ENCODE measurements around the gene RIPOR3.
"Not testable (repeated sequence)": the region's sequence is repeated elsewhere in the genome, so short reads cannot be mapped to it uniquely, and the experiment has no call there.

Gene RIPOR3

DNA sequence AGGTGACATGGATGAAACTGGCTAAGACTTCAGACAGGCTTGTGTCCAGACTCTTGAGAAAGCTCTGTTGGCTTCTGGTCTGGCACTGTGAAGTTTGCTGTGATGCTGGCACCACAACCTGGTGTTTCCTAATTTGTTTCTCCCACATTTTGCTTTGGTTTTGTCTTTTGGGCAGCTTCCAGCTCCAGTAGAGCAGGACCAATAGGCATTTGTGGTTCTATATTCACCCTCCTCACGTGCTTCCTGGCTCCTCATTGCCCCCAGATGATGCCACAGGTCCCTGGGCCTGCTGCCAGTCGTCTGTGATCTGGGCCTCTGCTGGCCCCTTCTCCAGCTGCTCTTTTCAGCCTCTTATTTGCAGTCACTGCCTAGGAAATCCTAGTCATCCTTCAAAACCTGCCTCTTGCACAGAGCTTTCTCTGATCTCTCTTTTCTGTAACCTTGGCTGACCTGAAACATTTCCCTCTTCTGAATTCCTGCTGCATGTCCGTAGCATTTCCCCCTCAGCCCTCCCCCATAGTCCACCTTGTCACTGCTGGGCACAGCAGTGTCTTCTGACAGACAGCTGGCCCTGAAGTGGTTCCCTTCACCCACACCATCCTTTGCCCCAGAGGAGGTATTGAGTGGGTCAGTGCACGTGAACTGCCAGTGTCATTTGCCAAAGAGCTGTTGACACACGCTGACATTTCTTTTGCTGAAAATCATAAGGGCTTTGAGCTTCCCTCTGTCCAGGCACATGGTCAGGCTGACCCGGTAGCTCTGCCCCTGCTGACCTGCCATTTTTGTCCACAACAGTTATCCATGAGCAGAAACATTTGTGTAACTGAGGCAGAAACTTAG is 118.2 kb downstream of the RIPOR3 start:
- DNase-seq (ENCODE audit: low read depth) = no peak

DNA sequence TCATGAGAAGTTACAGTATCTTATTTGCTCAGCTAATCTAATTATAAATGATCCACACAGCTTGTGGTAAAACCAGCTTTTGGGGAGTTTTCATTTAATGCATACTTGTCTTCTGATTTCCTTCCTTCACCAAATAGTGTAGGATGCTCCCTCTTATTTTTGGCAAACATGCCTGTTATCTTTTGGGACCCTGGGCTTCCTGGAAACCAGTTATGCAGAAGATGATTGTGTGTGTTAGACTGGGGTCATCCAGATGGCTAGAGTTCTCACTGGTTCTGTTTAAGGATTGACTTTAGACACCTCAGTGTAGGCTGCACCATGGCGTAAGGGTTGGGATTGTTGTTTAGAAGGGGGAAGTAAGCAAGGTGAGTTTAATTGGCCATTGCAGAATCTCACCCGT is 119.9 kb downstream of the RIPOR3 start:
- no peak for DNase-seq (ENCODE audit: low read depth)

DNA sequence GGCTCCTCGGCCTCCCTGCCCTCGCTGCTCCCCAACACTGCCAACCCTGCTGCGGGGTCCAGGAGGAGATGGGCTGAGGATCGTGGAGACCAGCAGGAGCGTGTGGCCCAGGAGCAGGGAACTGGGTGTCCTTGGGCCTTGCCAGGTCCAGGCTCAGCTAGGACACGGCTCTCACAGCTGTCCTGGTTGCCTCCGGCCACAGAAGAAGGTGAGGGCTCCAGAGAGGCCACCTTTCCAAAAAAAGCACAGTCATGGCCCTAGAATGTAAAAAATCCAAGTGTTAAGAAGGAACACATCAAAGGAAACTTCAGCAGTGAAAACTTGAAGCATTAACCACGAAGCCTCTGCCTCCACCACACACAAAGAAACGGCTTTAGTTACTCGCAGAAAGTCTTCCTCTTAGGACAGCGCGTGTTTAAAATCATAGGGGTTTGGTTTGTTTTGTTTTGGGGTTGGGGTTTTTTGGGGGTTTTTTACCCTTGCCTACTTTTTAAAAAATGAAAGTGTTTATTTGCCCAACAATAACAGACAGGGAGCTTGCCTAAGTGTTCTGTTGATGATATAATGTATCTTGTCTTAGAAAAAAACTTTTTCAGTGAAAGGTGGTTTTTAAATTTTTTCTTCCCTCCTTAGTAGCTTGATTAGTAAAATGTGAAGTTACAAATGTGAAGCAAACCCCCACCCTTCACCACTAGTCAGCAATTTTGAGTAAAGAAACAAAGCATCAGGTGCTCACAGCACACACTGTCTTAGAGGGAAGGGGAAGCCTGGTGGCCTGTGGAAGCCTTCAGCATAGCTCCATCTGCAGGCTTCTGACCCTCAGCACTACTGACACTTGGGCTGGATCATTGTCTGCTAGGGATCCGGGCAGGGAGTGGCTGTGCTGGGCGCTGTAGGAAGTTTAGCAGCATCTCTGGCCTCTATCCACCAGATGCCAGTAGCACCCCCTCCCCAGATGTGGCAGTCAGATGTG is 121.2 kb downstream of the RIPOR3 start:
- no peak for DNase-seq (ENCODE audit: low read depth)

GRCh38 chr20:50569487-50569863 is 121.9 kb downstream of the RIPOR3 start:
- not testable (repeated sequence) for DNase-seq (ENCODE audit: low read depth)

DNA sequence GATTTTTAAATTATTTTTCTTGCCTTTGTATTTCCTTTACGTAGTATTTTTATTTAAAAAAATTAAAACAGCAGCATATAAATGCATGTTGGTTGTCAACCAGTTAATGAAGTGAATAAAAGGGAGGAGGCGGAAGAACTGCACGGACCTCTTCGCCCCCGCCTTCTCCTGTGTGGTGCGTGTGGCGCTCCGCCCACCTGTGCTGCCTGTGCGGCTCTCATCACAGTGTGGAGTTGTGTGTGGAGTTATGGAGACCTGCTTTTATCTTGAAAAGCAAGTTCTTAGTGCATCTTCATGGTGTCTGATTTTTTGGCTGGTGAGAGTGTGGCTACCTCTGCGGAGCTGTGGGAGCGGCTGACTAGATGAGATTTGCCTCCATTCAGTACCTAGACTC is 122.8 kb downstream of the RIPOR3 start:
- no peak for DNase-seq (ENCODE audit: low read depth)

DNA sequence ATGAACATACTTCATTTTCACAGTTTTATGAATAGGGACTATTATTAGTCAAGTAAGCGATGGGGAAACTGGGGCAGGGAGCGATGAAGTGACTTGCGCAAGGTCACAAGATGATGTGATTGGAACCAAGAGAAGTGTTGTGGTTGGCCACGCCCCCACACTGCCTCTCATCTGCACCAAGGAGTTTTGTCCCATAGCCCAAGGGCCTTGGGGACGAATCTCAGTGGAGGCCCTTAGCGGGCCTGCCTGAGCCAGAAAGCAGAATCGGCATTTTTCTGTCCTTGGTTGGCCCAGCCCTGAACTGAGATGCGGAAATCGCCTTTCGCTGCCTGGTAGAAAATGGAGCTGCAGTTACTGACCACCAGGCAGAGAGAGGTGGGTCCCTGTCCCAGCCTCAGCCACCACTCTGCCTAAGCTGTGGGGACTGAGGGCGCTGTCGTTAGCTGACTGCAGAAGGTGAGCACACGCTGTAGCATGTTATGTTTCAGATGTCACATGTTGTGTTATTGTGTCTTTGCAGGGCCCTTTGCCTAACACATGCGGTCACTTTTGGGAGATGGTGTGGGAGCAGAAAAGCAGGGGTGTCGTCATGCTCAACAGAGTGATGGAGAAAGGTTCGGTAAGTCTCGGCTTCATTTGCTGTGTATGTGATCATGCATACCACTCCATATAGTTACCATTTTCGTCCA is 123.3 kb downstream of the RIPOR3 start:
- DNase-seq (ENCODE audit: low read depth) = no peak

DNA sequence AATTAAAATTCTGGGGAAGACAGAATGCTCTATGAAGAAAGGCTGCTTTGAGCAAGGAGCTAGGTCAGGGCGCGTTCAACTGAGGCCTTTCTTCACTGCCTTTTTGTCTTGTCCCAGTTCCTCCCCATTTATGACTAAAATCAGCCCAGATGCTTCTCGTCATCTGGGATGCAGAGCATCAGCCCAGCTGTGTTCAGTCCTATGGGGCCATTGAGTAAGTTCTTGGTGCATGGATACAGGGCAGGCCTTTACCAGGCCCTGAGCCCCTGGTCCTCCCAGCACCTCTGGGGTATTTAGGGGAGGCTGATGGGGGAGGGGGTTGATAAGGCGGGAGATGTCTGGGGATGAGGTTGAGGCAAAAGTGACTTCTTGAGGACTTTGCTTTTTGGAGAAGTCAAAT is 125.5 kb downstream of the RIPOR3 start:
- no peak for DNase-seq (ENCODE audit: low read depth)

GRCh38 chr20:50565383-50565782 is 126.0 kb downstream of the RIPOR3 start:
- DNase-seq (ENCODE audit: low read depth) = no peak

GRCh38 chr20:50563133-50563944 is 128.0 kb downstream of the RIPOR3 start:
- DNase-seq (ENCODE audit: low read depth) = no peak

DNA sequence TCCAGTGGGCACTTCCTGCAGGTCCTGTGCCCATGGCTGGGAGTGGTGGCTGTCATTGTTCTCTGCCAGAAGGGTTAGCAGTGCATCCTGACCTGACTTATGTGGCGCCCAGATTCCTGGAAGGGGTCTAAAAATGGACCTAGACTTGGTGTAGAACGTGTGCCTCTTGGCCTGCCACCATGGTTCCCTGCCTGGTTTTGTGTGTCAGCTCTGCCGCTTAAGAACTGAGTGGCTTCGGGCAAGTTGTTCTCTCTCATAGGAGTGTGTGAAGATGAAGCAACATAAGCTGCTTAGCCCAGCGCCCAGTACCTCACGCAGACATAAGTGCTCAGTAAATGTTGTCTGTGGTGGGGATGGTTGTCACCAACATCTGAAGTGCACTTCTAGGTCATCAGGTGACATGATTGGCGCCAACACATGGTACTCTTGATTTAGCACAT is 129.1 kb downstream of the RIPOR3 start:
- DNase-seq (ENCODE audit: low read depth) = no peak

DNA sequence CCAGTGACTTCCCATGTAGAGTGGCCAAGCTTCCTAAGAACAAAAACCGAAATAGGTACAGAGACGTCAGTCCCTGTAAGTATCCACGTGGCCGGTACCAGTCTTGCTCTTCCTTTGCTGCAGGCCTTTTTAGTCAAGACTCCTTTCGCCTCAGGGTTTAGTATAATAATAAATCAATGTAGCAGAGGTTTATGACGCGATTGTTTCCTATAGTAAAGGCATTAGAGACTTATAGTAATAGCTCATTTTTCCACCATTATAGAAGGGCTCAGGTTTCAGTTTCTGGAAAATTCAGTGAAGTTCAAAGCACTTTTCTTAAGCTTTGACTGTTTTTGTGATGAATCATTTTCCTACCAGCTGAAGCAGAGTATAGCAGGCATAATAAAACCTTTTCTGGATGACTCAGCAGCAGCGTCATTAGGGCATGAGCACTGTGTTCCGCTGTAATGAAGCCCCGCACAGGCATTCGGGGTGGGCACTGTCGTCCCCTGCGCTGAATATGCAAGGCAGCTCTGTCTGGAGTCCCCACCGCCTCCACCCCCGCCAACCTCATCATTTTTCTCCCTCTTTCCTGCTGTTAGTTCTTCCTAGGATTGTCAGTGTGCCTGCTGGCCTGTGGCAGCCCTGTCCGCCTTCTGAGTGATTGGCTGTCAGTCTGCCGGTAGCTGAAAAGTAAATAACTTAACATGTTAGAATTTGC is 129.8 kb downstream of the RIPOR3 start:
- DNase-seq (ENCODE audit: low read depth) = peak; percentile 26

GRCh38 chr20:50560867-50561266 is 130.5 kb downstream of the RIPOR3 start:
- DNase-seq (ENCODE audit: low read depth) = no peak

- DNase-seq (ENCODE audit: low read depth) = no peak
Observed at GRCh38 chr20:50559856-50560638, 131.3 kb downstream of the RIPOR3 start.

GRCh38 chr20:50559149-50559548 is 132.2 kb downstream of the RIPOR3 start:
- no peak for DNase-seq (ENCODE audit: low read depth)

DNA sequence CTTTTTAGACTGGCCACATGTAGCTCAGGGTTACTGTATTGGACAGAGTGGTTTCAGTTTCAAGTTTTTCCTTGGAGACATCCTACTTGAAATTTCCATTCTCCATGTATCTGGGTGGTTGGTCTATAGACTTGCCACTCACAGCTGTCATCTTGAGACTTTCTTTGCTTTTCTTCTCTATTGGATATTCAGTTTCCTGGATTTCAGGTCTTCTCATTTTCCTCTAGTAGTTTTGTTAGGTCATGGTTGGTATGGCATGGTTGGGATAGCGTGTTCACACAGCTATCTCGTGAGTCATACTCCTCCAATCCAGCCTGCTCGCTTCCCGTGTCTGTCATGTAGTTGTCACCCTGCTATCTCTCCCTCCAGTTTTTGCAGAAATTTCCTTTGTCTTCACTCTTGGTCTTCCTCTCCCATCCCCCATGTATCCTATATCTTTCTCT is 132.8 kb downstream of the RIPOR3 start:
- no peak for DNase-seq (ENCODE audit: low read depth)

DNA sequence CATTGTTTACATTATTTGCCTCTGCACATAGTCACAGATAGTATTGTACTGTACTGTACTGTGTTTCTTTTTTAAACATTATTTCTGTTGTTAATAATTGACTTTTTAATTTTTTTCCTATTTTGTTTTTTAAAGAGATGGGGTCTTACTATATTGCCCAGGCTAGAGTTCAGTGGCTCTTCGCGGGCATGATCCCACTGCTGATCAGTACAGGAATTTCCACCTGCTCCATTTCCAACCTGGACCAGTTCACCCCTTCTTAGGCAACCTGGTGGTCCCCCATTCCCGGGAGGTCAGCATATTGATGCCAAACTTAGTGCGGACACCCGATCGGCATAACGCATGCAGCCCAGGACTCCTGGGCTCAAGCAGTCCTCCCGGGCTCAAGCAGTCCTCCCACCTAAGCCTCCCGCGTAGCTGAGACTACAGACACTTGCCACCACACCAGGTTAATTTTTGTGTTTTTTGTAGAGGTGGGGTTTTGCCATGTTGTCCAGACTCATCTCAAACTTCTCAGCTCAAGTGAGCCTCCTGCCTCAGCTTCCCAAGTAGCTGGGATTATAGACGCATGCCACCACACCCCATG is 133.7 kb downstream of the RIPOR3 start:
- DNase-seq (ENCODE audit: low read depth) = no peak

DNA sequence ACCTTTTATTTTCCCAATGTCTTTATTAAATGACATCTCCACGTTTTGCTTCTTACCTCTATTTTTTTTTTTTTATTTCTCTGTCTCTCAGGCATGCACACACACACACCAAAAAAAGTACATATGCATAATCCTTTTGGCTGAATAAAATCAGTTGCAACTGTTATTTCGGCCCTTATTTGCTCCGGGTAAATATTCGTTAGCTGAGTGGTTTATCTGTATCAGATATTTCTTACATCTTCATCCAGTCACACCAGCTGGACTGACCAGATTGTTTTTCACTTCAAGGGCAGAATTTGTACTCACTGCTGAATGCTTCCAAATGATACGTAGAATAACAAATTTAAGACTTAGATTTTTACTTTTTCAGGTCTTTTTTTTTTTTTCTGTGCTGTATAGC is 135.7 kb downstream of the RIPOR3 start:
- DNase-seq (ENCODE audit: low read depth) = no peak

GRCh38 chr20:50554694-50555579 is 136.4 kb downstream of the RIPOR3 start:
- no peak for DNase-seq (ENCODE audit: low read depth)

DNA sequence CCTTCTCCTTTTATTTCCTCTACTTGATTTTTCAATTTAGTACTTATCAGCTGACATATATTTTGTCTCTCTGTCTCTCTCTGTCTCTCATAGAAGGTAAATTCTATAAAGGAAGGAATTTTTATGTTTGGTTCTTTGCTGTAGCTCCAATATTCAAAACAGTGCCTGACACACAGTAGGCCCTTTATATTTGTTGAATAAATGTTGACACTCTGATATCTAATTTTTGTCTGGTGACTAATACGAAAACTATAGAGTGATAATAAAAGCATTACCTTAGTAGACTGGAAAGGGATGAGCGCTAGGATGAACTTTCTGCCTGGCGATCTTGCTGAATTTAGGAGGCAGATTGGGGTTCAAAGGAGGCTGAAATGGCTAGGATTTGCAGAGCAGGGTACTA is 138.4 kb downstream of the RIPOR3 start:
- no peak for DNase-seq (ENCODE audit: low read depth)
